Karpas-422 (cell line): ENCODE data around the gene IL5RA. TPM values are rescaled to one million over a fixed set of nuclear protein-coding genes. Genes with fewer than 3 reads are reported as not detected.

Experiments
- DNase-seq: peaks from one replicate; pipeline ENCODE4 v3.0.0-alpha.2; 2015
- H2AFZ ChIP-seq: fragments of 200-600 bp; sonication (generic); 2 replicates; pipeline ENCODE4 v1.6.1; 2014; ENCODE audit warnings: antibody characterized with exemption, low read length, mixed read lengths
- H3K27ac ChIP-seq: fragments of 200-600 bp; sonication (generic); 2 replicates; pipeline ENCODE4 v1.5.1; 2014; ENCODE audit warnings: mild to moderate bottlenecking, low read length, moderate library complexity
- H3K27me3 ChIP-seq: fragments of 200-600 bp; sonication (generic); 2 replicates; pipeline ENCODE4 v1.6.1; 2014; ENCODE audit warnings: low read length, mixed read lengths
- H3K36me3 ChIP-seq: fragments of 200-600 bp; sonication (generic); 2 replicates; pipeline ENCODE4 v1.6.1; 2014; ENCODE audit warnings: low read length, mixed read lengths; ENCODE audit not compliant: insufficient read depth
- H3K4me1 ChIP-seq: fragments of 200-600 bp; sonication (generic); 2 replicates; pipeline ENCODE4 v1.6.1; 2014; ENCODE audit warnings: mild to moderate bottlenecking, low read length, mixed read lengths
- H3K4me2 ChIP-seq: fragments of 200-600 bp; sonication (generic); 2 replicates; pipeline ENCODE4 v1.6.1; 2014; ENCODE audit warnings: low read length, low read depth, mild to moderate bottlenecking; ENCODE audit not compliant: poor library complexity, severe bottlenecking
- H3K4me3 ChIP-seq: fragments of 200-600 bp; sonication (generic); 2 replicates; pipeline ENCODE4 v1.5.1; 2014; ENCODE audit warnings: mild to moderate bottlenecking, antibody characterized with exemption, low read length, mixed read lengths
- H3K79me2 ChIP-seq: fragments of 200-600 bp; sonication (generic); 2 replicates; pipeline ENCODE4 v1.6.1; 2014; ENCODE audit warnings: mild to moderate bottlenecking, low read length, mixed read lengths
- H3K9ac ChIP-seq: fragments of 200-600 bp; sonication (generic); 2 replicates; pipeline ENCODE4 v1.6.0; 2014; ENCODE audit warnings: low read length
- H3K9me2 ChIP-seq: fragments of 200-600 bp; sonication (generic), shearing (Covaris generic); replicated peaks from 2 replicates; pipeline ENCODE4 v1.6.0; 2014; ENCODE audit warnings: mild to moderate bottlenecking, low read length, moderate library complexity; ENCODE audit not compliant: insufficient read depth
- H3K9me3 ChIP-seq: fragments of 300-700, 200-600 bp; sonication (generic); 2 replicates; pipeline ENCODE4 v1.6.1; 2014; ENCODE audit warnings: low read length, mixed read lengths
- H4K20me1 ChIP-seq: fragments of 200-600 bp; sonication (generic); 2 replicates; pipeline ENCODE4 v1.6.1; 2014; ENCODE audit warnings: mild to moderate bottlenecking, antibody characterized with exemption, low read length, low read depth; ENCODE audit not compliant: insufficient read depth
- total RNA-seq: library from RNA; depleted of rRNA; stranded (reverse); fragments of >200 nt; shearing (Covaris generic); gene quantifications from 2 replicates; pipeline ENCODE4 v1.2.3, GENCODE V29; 2014; ENCODE audit warnings: low replicate concordance

IL5RA gene
- total RNA-seq, 1 experiment from 2014 or later, result not detected

GRCh38 chr3:3117651-3118050, 7.5 kb upstream of the IL5RA start:
- Histone ChIP-seq H3K79me2 (no peaks in the 10 kb centered on the region), H3K27me3 (no peaks in the 10 kb centered on the region), H2AFZ (no peak overlapping the region), H3K4me2 (no peak overlapping the region), H3K4me3 (no peak overlapping the region), H3K9ac (no peak overlapping the region), H4K20me1 (no peaks in the 10 kb centered on the region), H3K4me1 (no peaks in the 10 kb centered on the region), H3K36me3 (no peaks in the 10 kb centered on the region), H3K9me3 (no peaks in the 10 kb centered on the region), H3K9me2 (no peaks in the 10 kb centered on the region), H3K27ac (no peak overlapping the region)
- no peak for DNase-seq

- Histone ChIP-seq H3K4me2 (no peak overlapping the region), H3K4me1 (no peaks in the 10 kb centered on the region), H3K9me3 (no peaks in the 10 kb centered on the region), H3K4me3 (no peak overlapping the region), H3K27ac (no peak overlapping the region), H4K20me1 (no peaks in the 10 kb centered on the region), H3K9ac (no peak overlapping the region), H3K9me2 (no peaks in the 10 kb centered on the region), H3K36me3 (no peaks in the 10 kb centered on the region), H3K27me3 (no peaks in the 10 kb centered on the region), H2AFZ (no peak overlapping the region), H3K79me2 (no peaks in the 10 kb centered on the region)
- DNase-seq, result no peak
Measured at GRCh38 chr3:3113042-3113709, 3.0 kb upstream of the IL5RA start.

- no peak overlapping the region for H2AFZ ChIP-seq
- no peaks in the 10 kb centered on the region for H3K27me3 ChIP-seq
- DNase-seq, result no peak
- no peaks in the 10 kb centered on the region for H3K9me2 ChIP-seq
- no peaks in the 10 kb centered on the region for H3K79me2 ChIP-seq
- no peaks in the 10 kb centered on the region for H4K20me1 ChIP-seq
- H3K27ac ChIP-seq, result no peak overlapping the region
- H3K4me2 ChIP-seq, result no peak overlapping the region
- H3K36me3 ChIP-seq, result no peaks in the 10 kb centered on the region
- H3K4me3 ChIP-seq, result no peak overlapping the region
- no peaks in the 10 kb centered on the region for H3K4me1 ChIP-seq
- no peak overlapping the region for H3K9ac ChIP-seq
- H3K9me3 ChIP-seq, result no peaks in the 10 kb centered on the region
Measured at GRCh38 chr3:3110749-3111361, 681 bp upstream of the IL5RA start.

GRCh38 chr3:3109407-3110298, 521 bp downstream of the IL5RA start:
- Histone ChIP-seq H4K20me1 (no peaks in the 10 kb centered on the region), H3K4me3 (no peak overlapping the region), H3K9me3 (no peaks in the 10 kb centered on the region), H3K9me2 (no peaks in the 10 kb centered on the region), H3K36me3 (no peaks in the 10 kb centered on the region), H3K9ac (no peak overlapping the region), H3K4me2 (no peak overlapping the region), H3K4me1 (no peaks in the 10 kb centered on the region), H3K27ac (no peak overlapping the region), H3K27me3 (no peaks in the 10 kb centered on the region), H3K79me2 (no peaks in the 10 kb centered on the region), H2AFZ (no peak overlapping the region)
- no peak for DNase-seq

- no peak for DNase-seq
- Histone ChIP-seq H3K27ac (no peak overlapping the region), H3K27me3 (no peaks in the 10 kb centered on the region)
Measured at GRCh38 chr3:3107858-3108257, 2.3 kb downstream of the IL5RA start.

GRCh38 chr3:3107181-3107580, 3.0 kb downstream of the IL5RA start:
- no peak for DNase-seq
- Histone ChIP-seq H3K27me3 (no peaks in the 10 kb centered on the region), H3K9me3 (no peaks in the 10 kb centered on the region), H3K4me1 (no peaks in the 10 kb centered on the region), H2AFZ (no peak overlapping the region), H3K79me2 (no peaks in the 10 kb centered on the region), H3K27ac (no peak overlapping the region), H3K9ac (no peak overlapping the region), H4K20me1 (no peaks in the 10 kb centered on the region), H3K4me3 (no peak overlapping the region), H3K9me2 (no peaks in the 10 kb centered on the region), H3K4me2 (no peak overlapping the region), H3K36me3 (no peaks in the 10 kb centered on the region)

More at GRCh38 chr3:3107858-3108257, 2.3 kb downstream of the IL5RA start:
- Histone ChIP-seq H2AFZ (no peak overlapping the region), H4K20me1 (no peaks in the 10 kb centered on the region), H3K9me3 (no peaks in the 10 kb centered on the region), H3K36me3 (no peaks in the 10 kb centered on the region), H3K79me2 (no peaks in the 10 kb centered on the region), H3K4me3 (no peak overlapping the region), H3K4me1 (no peaks in the 10 kb centered on the region), H3K4me2 (no peak overlapping the region), H3K9me2 (no peaks in the 10 kb centered on the region), H3K9ac (no peak overlapping the region)

GRCh38 chr3:3105815-3106214, 4.4 kb downstream of the IL5RA start:
- Histone ChIP-seq H3K9me2 (no peaks in the 10 kb centered on the region), H3K27me3 (no peaks in the 10 kb centered on the region), H3K9ac (no peak overlapping the region), H4K20me1 (no peaks in the 10 kb centered on the region), H3K4me3 (no peak overlapping the region), H3K4me1 (no peaks in the 10 kb centered on the region), H3K79me2 (no peaks in the 10 kb centered on the region), H3K27ac (no peak overlapping the region), H3K9me3 (no peaks in the 10 kb centered on the region), H3K4me2 (no peak overlapping the region), H3K36me3 (no peaks in the 10 kb centered on the region), H2AFZ (no peak overlapping the region)
- DNase-seq, result no peak

GRCh38 chr3:3105246-3105645, 4.9 kb downstream of the IL5RA start:
- no peak overlapping the region for H3K4me3 ChIP-seq
- H4K20me1 ChIP-seq, result no peaks in the 10 kb centered on the region
- no peaks in the 10 kb centered on the region for H3K27me3 ChIP-seq

More at GRCh38 chr3:3105246-3105645, 4.9 kb downstream of the IL5RA start:
- no peaks in the 10 kb centered on the region for H3K36me3 ChIP-seq
- no peak overlapping the region for H2AFZ ChIP-seq
- H3K4me1 ChIP-seq, result no peaks in the 10 kb centered on the region
- H3K4me2 ChIP-seq, result no peak overlapping the region
- no peaks in the 10 kb centered on the region for H3K79me2 ChIP-seq
- H3K9ac ChIP-seq, result no peak overlapping the region
- no peaks in the 10 kb centered on the region for H3K9me3 ChIP-seq
- DNase-seq, result no peak
- H3K9me2 ChIP-seq, result no peaks in the 10 kb centered on the region
- H3K27ac ChIP-seq, result no peak overlapping the region
